NOMO-1 treated with dmso at 0.1 percent for 144 hours (cell line): ENCODE results near the gene SP7.
"Not testable (repeated sequence)": the region's sequence is repeated elsewhere in the genome, so short reads cannot be mapped to it uniquely, and the experiment has no call there.

Source experiments
- DNase-seq: peaks from one replicate; lab custom pipeline; 2025; ENCODE audit not compliant: unreplicated experiment; lab: John Stamatoyannopoulos, UW

Gene SP7

GRCh38 chr12:53347905-53348304, 11.8 kb upstream of the SP7 start:
- no peak for DNase-seq

GRCh38 chr12:53346491-53346890, 10.3 kb upstream of the SP7 start:
- DNase-seq = no peak

- DNase-seq = no peak
These were observed 9.5 kb upstream of the SP7 start for GRCh38 chr12:53345486-53346188.

GRCh38 chr12:53344824-53345485, 8.8 kb upstream of the SP7 start:
- peak; percentile 67 for DNase-seq

GRCh38 chr12:53344487-53344823, 8.3 kb upstream of the SP7 start:
- no peak for DNase-seq

GRCh38 chr12:53343969-53344368, 7.8 kb upstream of the SP7 start:
- no peak for DNase-seq

GRCh38 chr12:53343449-53343848, 7.3 kb upstream of the SP7 start:
- no peak for DNase-seq

- no peak for DNase-seq
These were observed 4.2 kb upstream of the SP7 start for GRCh38 chr12:53340398-53340797.

- no peak for DNase-seq
These were observed 2.8 kb upstream of the SP7 start for GRCh38 chr12:53338916-53339315.

GRCh38 chr12:53338017-53338416, 1.9 kb upstream of the SP7 start:
- DNase-seq = no peak

GRCh38 chr12:53334822-53335221, 1.3 kb downstream of the SP7 start:
- DNase-seq = no peak

- DNase-seq = no peak
These were observed 2.3 kb downstream of the SP7 start for GRCh38 chr12:53333845-53334244.

GRCh38 chr12:53333289-53333688, 2.9 kb downstream of the SP7 start:
- no peak for DNase-seq

GRCh38 chr12:53332744-53333143, 3.4 kb downstream of the SP7 start:
- DNase-seq = no peak

- not testable (repeated sequence) for DNase-seq
These were observed 3.8 kb downstream of the SP7 start for GRCh38 chr12:53332339-53332738.

- no peak for DNase-seq
These were observed 5.5 kb downstream of the SP7 start for GRCh38 chr12:53330671-53331070.

- no peak for DNase-seq
These were observed 8.1 kb downstream of the SP7 start for GRCh38 chr12:53328043-53328435.

- no peak for DNase-seq
These were observed 8.6 kb downstream of the SP7 start for GRCh38 chr12:53327435-53328042.

GRCh38 chr12:53326460-53327185, 9.5 kb downstream of the SP7 start:
- no peak for DNase-seq

- no peak for DNase-seq
These were observed 10.6 kb downstream of the SP7 start for GRCh38 chr12:53325511-53326061.

- DNase-seq = peak; percentile 89
These were observed 11.2 kb downstream of the SP7 start for GRCh38 chr12:53324779-53325510.
